HG03025 (cell line): ENCODE measurements around the gene NME7.

Experiments used
- ATAC-seq: cut with Tn5 transposase; IDR thresholded peaks from one replicate; pipeline ENCODE4 v1.9.1; 2021; ENCODE audit warnings: mild to moderate bottlenecking, moderate library complexity; ENCODE audit not compliant: unreplicated experiment, low FRiP score

Gene NME7

DNA sequence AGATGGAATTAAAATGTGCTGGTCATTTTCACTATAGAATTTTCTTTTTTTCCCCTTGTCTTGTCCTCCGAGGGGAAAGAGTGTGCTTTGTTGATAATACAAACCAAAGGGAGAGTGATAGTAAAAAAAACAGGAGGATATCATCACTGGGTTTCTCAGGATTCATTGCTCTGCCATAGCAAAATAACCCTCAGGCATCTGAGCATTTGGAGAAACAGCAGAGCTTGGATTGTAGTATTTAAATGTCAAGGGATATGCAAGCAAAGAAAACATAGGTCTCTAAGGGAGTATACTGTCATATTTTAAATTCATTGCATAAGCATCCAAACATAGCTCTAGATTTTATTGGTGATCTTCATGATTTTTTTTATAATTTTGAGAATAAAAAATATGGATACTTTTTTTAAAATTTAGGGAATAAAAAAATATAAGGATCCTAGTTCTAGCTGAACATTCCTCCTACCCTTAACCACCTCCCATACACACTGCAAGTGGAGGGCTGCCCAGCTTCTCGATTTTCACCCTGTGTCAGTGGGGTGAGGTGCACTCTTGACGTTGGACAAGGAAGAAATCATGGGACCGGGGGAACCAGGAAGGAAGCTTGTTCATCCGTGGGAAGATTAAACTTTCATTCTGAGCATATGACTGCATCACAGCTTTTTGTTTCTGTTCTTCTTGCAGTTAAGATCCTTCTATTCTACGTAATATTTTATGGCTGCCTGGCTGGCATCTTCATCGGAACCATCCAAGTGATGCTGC is 256.7 kb downstream of the NME7 start:
- no peak for ATAC-seq

DNA sequence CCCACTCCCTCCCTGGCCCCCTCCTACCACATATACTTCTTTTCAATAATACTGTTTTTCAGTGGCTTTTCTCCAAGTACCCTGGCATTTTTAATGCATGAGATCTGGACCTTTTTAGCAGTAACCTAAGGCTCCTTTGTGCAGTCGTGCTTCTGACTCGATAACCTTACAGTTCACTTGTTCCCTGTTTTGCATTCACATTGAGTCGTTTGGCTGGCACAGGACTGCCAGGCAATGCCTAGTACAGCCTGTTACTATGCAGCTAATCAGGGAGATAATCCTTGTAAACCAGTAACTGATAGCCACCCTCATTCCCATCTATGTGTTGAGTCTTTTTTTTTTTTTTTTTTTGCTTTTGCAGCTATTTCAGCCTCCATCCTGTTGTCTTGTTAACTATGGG is 257.4 kb downstream of the NME7 start:
- ATAC-seq = no peak

DNA sequence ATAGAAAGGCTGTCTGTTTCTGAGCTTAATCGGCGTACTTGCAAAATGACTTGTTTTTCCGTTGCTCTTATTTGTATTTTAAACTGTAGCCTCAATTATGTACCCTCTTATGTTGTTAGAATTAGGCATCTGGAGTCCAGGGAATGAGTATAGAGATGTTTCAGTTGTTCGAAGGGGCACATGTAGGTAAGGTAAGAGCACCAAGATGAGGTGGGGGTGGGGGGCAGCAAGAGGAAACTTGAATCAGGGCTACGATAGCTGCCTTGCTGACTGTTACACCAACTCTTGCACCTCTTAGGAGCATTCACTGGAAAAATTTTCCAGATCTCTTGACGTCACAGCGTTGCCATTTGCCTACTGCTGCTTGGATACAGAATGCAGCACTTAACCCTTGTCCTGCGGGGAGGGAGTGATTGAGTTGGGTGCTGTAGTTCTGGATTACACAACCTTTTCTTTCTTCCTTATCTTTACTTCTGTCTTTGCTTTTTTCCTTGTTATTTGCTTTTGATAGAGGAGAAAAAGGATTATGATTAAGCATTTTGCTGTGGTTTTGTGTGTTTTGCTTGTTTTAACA is 257.9 kb downstream of the NME7 start:
- no peak for ATAC-seq

DNA sequence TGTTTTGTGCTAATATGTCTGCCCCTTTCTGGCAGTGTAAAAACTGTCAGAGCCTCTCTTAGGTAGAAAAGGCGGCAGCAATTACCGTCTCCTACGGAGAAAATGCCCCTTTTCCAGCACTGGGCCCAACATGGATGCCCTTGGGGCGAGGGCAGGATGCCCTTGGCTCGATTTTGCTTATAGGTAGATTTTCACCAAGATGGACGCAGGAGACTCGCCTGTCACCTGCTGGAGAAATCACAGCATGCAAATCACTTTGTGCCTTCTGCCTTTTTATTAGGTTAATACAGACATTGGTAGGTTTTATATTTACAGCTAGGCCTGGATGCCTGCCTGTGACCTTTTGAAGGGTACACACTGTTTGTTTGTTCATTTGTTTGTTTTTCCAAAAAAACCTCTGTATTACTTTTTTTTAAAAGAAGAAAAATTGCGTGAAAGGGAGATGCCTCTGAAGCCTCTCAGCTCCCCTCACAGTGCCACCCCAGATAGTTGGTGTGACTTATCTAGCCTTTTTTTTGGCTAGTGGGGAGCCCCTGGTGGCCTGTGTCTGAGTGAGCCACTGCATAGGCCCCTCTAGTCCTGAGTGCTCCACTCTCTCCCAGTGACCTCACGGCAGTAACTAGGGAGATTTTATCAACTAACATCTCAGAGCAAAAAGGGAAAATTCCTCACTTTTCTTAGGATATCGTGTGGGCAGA is 258.6 kb downstream of the NME7 start:
- no peak for ATAC-seq

DNA sequence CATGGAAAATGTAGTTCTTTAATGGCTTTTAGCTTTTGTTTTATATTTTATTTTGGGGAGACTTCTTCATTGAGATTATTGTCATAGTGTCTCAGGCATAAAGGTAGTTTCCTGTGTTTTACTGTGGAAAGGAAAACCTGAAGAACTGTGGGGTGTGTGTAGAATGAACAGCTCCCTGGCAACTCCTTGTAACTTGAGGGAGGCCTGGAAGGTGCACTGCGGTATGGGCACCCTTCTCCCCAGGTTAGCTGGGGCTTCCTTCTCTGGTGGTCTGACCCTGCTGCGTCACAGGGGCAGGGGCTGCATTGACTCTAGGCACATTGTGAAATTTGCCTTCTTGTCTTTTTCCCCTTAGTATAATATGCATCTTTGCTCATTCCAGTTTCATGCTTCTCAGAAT is 259.4 kb downstream of the NME7 start:
- no peak for ATAC-seq

DNA sequence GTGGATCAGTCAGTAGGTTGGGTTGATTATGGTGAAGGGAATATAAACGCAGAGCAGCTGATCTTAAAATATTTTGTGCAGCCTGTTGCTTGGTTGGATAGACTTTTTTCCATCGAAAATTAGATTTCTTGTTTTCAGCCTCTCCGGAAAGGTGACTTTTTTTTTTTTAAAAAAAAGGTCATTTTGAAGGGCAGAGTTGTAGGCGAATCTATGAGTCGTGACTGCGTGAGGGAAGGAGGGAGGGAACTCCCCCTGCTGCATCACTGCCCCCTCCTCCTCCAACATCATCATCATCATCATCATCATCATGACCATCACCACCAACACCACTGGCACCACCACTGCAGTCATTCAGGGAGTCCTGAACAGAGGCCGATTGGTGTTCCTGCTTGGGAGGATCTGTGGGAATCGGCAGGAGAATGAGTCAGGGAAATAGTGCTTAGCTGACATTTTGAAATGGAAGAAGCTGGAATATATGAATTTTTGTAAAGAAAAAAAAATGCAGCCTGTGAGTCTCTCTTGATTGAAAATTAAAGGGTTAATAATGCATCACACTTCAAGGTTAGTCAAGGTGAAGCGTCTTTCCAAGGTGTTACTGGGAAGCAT is 259.9 kb downstream of the NME7 start:
- ATAC-seq = no peak

DNA sequence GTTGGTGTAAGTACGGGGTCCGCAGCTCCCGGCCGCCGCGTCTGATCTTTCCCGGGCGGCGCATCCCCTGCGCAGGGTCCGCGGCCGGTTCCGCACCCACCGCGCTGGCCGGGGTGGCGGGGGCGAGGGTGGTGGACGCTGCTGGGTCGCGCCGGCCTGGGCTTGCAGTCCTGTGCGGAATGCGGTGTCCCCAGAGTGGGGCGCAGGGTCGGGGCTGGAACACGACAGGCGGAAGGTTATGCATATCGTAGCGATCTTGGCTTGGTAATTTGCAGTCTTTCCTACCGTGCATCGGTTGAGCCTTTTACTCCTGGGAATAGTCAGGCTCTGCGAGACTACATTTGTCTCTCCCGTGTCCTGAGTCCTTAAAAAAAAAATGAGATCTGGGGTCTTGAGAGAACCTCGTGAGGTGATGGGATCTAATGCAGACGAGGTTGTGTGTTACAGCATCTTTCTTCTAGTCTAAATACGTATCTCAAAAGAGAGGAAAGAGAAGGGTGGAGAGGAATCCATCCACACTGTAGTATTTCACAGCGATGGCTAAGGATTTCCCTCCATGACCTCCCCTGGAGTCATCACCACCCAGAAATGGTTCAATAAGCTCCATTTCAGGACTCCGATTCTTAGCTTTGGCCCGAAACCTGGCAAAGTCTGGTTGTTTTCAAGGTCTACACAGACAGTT is 260.5 kb downstream of the NME7 start:
- no peak for ATAC-seq

DNA sequence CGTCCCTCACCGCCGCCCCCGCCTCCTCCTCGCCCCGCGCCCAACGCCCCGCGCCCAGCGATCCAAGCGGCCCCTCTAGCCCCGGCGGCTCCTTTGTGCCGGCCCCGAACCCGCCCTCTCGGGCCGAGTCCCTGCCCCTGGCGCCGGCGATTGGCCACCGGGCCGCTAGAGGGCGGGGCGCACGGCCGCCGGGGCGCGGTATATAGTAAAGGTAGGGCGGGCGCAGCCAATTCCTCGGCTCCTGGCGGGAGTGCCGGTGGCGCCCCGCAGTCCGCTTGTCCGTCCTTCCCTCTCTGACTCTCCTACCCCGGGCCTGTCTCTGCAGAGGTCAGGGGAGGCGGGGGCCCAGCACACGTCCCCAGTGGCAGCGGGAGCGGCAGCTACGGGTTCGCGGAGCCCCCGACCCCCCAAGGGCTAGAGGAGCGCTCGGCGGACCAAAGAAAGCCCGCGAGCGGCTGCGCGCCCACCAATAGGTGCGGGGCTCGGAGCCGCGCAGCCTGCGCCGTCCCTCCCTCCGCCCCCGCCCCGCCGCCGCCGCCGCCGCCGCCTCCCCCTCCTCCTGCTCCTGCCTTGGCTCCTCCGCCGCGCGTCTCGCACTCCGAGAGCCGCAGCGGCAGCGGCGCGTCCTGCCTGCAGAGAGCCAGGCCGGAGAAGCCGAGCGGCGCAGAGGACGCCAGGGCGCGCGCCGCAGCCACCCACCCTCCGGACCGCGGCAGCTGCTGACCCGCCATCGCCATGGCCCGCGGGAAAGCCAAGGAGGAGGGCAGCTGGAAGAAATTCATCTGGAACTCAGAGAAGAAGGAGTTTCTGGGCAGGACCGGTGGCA is 261.3 kb downstream of the NME7 start, which contains the start of gene ATP1B1:
TSS of gene ATP1B1 (plus strand) at position 596 of the 826 bp plus-strand sequence. CDS start at position 736, 140 bp downstream.
- peak; percentile 95 for ATAC-seq

DNA sequence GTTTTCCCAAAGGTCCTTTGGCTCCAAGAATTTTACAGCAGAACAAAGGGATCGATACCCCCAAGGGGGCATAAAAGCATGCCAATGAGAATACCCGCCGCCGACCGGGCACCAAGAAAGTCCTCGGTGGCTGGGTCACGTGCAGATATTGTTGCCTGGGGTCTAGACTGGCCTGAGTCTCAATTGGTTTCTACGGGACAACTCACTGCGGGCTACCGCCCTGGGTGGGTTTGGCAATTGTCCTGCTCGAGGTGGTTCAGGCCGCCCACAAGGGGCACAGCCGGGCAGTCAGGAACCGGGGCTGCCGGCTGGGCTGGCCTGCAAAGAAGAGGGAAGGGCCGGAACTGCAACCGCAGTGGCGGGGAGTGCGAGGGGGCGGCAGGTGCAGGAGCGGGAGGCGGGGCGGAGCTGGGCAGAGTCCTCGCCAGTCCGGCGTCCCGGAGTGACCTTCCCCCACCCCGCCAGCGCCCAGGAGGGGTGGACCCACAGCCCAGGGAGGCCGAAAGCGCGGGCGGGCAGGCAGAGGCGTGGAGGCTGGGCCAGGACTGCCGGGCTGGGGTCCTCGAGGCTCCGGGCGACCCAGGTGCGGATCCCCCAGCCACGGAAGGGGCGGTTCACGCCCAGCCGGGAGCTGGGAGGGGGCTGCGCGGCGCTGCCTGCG is 262.0 kb downstream of the NME7 start:
- peak; percentile 39 for ATAC-seq

DNA sequence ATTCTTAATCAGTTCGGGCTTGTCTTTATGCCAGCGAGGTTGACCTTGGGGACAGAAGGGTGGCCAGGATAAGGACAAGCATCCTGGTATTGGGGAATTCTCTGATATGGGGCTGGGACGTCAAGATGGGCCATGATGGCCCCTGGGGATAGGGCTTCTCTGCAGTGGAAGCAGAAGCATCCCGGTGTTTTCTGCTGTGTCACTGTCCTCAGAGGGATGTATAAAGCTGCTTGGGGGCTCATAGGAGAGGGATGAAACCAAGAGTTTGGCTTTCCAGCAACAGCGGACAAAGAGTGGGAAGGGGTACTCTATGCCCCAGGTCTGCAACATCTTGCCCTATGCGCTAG is 262.5 kb downstream of the NME7 start:
- ATAC-seq = no peak

DNA sequence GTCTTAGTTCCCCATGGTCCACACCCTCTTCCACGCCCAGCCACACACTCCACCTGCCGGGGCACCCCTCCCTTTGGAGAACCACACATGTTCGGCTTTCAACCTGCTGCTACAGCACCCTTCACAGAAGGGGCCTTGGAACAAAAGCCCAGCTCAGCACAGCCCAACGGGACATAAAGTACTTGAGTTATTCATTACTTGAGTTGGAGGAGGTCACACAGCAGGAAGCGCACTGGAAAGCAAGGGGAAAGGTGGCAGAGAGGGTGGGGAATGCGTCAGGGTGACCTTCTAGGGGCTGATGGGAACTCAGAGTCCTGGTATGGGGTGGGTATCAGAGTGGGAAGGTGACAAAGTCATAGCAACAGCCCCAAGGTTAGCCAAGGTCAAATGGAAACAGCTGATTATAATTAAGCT is 264.1 kb downstream of the NME7 start:
- ATAC-seq = no peak

DNA sequence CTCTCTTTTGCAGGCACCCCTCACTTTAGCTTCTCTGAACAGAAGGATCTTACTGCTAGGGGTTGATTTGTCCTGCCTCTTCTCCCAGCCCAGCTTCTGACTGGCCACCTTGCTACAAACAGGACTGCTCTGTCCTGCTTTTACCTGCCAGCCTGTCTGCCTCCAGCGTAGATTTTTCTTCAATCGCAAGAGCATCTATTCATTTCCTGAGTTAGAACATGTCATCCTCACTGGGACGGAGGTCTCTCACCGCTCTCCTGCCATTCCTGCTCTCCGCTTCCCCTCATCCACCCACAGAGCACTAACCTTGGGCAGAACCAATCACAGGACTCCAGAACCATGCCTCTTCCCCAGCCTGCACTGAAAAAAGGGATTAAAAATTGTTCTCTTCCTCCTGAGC is 264.6 kb downstream of the NME7 start:
- ATAC-seq = no peak

DNA sequence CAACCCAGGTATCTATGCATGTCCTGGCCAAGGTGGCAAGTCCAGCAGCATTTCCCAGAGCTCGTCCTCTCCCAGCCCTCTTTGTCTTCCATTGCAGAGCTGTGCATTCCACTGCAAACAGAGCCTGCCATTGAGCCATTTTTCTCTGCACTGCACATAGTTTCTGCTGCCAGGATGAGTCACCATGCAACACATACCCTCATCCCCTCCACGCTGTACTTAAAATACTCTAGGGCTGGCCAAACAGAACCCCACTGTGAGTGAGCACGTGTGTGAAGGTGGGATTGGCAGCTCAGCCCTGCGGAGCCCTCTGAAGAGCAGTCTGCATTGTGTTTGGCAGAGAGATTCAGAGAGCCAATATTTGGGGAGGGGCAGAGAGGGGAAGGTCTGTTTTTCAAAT is 265.0 kb downstream of the NME7 start:
- ATAC-seq = no peak

DNA sequence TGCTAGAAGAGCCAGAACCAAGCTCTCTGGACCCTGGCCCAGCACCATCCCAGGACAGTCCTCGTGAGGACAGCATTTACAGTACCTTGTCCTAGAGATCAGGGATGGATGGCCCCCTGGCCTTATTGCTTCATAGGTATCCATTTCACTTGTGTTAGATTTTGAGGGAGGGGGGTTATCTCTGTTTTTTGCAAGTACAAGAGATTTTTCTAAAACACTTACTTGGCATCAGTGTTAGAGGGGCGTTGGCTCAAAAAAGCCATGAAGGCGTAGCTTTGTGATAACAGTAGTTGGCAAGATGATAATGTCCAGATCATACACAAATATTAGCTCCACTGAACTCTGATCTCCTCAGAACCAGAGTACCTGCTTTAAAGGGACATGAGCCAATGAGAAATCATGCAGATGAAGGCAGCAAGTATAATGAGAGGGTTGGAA is 266.9 kb downstream of the NME7 start:
- no peak for ATAC-seq

DNA sequence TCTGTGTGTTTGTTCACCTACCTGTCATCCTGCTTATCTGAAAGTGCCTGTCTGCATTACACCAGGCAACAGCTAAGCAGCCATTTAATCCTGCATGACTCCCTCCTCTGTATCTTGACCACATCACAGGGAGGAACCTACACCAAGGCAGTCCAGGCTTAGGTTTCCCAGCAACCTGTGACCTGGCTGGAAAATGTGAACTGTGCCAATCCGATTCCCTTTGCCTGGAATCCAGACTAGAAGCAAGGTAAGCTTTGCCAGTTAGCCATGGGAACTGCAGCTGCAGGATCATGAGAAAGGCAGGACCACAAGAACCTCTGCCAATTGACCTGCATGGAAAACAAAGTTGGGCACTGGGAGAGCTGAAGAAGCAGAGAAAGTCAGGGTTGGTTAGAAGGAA is 267.4 kb downstream of the NME7 start:
- ATAC-seq = no peak

DNA sequence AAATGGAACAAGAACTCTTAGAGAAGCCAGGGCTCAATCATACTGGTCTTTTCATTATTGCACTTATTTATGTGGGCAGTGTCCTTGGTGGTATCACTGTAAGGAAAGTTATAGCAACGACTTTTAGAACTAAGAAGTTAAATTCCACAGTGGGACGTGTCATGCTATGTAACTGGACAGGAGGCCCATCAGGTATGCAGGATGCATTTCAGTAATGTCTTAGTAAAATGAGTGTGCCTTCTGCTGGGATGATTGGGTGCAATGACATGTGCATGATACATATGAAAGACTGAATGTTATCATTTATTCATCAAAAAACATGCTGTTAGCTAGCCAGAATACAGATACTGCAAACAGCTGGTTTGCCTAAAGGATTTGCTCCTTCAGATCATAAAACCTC is 268.0 kb downstream of the NME7 start:
- ATAC-seq = no peak

DNA sequence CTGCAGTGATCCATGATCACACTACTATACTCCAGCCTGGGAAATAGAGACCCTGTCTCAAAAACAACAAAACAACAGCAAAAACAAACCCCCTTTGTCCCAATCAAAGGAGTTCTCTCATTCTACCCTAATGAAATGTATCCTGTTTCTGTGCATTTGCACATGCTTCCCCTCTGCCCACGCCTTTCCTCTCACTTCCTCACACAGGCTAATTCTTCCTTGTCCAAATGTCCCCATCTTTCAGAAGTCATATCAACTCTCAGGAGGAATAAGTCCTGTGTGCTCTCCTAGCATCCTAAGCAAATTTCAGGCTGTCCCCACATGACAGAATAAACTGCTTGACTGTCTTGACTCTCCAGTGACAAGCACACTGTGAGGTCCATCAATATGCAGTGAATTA is 269.2 kb downstream of the NME7 start:
- no peak for ATAC-seq

DNA sequence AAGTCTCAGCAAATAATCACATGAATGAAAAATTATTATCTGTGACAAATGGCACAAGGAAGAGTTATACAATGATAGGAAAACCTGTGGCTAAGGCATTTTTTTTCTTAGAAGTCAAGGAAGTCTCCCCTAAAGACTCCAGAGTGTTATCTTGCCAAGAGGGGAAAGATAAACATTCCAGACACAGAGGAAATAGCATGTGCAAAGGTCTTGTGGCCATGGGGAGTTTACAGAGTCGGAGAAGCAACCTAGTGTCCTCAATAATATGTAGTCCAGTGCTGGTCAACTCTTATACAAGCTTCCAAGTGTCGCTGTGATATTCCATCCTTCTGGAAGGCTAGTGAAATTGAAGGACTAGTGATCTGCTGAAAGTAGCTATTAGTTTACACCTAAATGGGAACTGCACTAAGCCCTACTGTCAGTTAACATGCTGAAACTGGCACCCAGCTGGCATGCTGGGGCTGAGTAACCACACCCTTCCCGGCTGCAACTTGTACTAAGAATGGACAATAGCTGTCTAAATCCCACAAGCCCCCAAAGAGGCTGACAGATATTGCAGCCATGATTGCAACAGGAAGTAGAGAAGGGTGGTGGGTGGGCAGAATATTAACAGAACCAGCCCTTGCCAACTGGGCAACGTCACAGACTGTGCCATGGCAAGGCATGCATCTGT is 272.6 kb downstream of the NME7 start:
- no peak for ATAC-seq

DNA sequence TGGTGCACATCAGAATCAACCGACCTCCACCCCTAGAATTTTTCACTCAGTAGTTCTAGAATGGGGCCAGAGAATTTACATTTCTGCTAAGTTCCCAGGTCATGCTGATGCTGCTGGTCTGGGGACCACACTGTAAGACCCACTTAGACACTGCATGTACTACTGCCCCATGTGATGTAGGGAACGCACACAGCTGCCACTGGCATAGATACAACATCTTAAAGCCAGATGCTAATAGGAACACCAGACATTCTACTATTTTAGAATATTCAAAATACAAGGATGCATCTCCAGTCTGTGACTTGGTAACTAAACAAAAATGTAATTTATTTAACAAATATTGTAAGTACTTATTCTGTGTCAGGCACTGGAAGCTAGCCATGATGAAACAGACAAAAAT is 275.2 kb downstream of the NME7 start:
- no peak for ATAC-seq
